ENCODE results near the gene WIPF2.
"Not testable (repeated sequence)": the region's sequence is repeated elsewhere in the genome, so short reads cannot be mapped to it uniquely, and the experiment has no call there.

The WIPF2 gene

GRCh38 chr17:40206193-40206592, 12.9 kb upstream of the WIPF2 start:
- H3K36me3 ChIP-seq (ENCODE audit: control insufficient read depth in 2 of 2, insufficient read depth in 1 of 2, low read length in 2 of 2); H3K27ac ChIP-seq (ENCODE audit: extremely low read depth, low read depth, low read length); H3K4me3 ChIP-seq (ENCODE audit: low read depth, low read length); H3K4me1 ChIP-seq (ENCODE audit: control insufficient read depth, insufficient read depth, low read length); H3K9me3 ChIP-seq (ENCODE audit: control insufficient read depth, insufficient read depth, low read depth, low read length); POLR2A ChIA-PET: not testable (repeated sequence)
- 0 out of 2 replicates have a peak, but pooled peaks have one; percentile 56 for TF ChIP-seq PRDM1 (tag by site-specific recombination; IDR thresholded peaks at IDR 0.05)
- CTCF ChIA-PET = interaction anchor here (1.1 kb wide), 1 partner anchor 15 kb away, joined by 5 read pairs; no protein-coding TSS in a partner anchor

GRCh38 chr17:40209404-40210093, 9.6 kb upstream of the WIPF2 start:
- Histone ChIP-seq H3K4me3 (ENCODE audit: low read depth, low read length) (no peak overlapping the region), H3K27ac (ENCODE audit: extremely low read depth, low read depth, low read length) (no peak overlapping the region), H3K9me3 (ENCODE audit: control insufficient read depth, insufficient read depth, low read depth, low read length) (no peaks in the 10 kb centered on the region), H3K4me1 (ENCODE audit: control insufficient read depth, insufficient read depth, low read length) (no peaks in the 10 kb centered on the region), H3K36me3 (ENCODE audit: control insufficient read depth in 2 of 2, insufficient read depth in 1 of 2, low read length in 2 of 2) (no peaks in the 10 kb centered on the region)
- ChIA-PET POLR2A (interaction anchor here (0.6 to 2.2 kb wide), 3 partner anchors 10 to 86 kb away, joined by 3 to 8 read pairs (median 6); partner anchors contain the start of genes CASC3 and WIPF2), CTCF (interaction anchor here (0.6 to 3.1 kb wide), 7 partner anchors 8 to 94 kb away, joined by 3 to 16 read pairs (median 4); partner anchors contain the start of gene WIPF2)
- TF ChIP-seq ZNF660 (tag by site-specific recombination; IDR thresholded peaks at IDR 0.05) = no peak
- TF ChIP-seq ZNF580 (tag by site-specific recombination; IDR thresholded peaks at IDR 0.05) = no peak
- no peak for TF ChIP-seq ZNF624 (tag by site-specific recombination; IDR thresholded peaks at IDR 0.05)
- TF ChIP-seq ZNF121 (tag by site-specific recombination; IDR thresholded peaks at IDR 0.05) = no peak
- no peak for TF ChIP-seq ZNF2 (tag by site-specific recombination; IDR thresholded peaks at IDR 0.05)
- TF ChIP-seq, protein P1, sequence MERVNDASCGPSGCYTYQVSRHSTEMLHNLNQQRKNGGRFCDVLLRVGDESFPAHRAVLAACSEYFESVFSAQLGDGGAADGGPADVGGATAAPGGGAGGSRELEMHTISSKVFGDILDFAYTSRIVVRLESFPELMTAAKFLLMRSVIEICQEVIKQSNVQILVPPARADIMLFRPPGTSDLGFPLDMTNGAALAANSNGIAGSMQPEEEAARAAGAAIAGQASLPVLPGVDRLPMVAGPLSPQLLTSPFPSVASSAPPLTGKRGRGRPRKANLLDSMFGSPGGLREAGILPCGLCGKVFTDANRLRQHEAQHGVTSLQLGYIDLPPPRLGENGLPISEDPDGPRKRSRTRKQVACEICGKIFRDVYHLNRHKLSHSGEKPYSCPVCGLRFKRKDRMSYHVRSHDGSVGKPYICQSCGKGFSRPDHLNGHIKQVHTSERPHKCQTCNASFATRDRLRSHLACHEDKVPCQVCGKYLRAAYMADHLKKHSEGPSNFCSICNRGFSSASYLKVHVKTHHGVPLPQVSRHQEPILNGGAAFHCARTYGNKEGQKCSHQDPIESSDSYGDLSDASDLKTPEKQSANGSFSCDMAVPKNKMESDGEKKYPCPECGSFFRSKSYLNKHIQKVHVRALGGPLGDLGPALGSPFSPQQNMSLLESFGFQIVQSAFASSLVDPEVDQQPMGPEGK (tag by site-specific recombination; IDR thresholded peaks at IDR 0.05) = no peak
- TF ChIP-seq ZNF184 (tag by site-specific recombination; IDR thresholded peaks at IDR 0.05) = no peak
- no peak for TF ChIP-seq ZNF626 (tag by site-specific recombination; IDR thresholded peaks at IDR 0.05)
- TF ChIP-seq ZNF266 (tag by site-specific recombination; IDR thresholded peaks at IDR 0.05; ENCODE audit: low read depth) = no peak
- TF ChIP-seq ZNF354C (tag by site-specific recombination; IDR thresholded peaks at IDR 0.05; ENCODE audit: borderline replicate concordance, low read depth) = no peak
- no peak for TF ChIP-seq ZNF335 (tag by site-specific recombination; conservative IDR thresholded peaks at IDR 0.05)
- no peak for TF ChIP-seq ZNF302 (tag by site-specific recombination; IDR thresholded peaks at IDR 0.05; ENCODE audit: low read depth)
- TF ChIP-seq ZNF19 (tag by site-specific recombination; IDR thresholded peaks at IDR 0.05; ENCODE audit: low read depth) = no peak
- TF ChIP-seq TCF7L2 (IDR thresholded peaks at IDR 0.05; ENCODE audit: borderline replicate concordance, low read depth, low read length) = no peak
- no peak for TF ChIP-seq ZSCAN4 (tag by site-specific recombination; IDR thresholded peaks at IDR 0.05)

- H3K27ac ChIP-seq (ENCODE audit: extremely low read depth, low read depth, low read length); H3K9me3 ChIP-seq (ENCODE audit: control insufficient read depth, insufficient read depth, low read depth, low read length); H3K4me1 ChIP-seq (ENCODE audit: control insufficient read depth, insufficient read depth, low read length); H3K4me3 ChIP-seq (ENCODE audit: low read depth, low read length); H3K36me3 ChIP-seq (ENCODE audit: control insufficient read depth in 2 of 2, insufficient read depth in 1 of 2, low read length in 2 of 2): not testable (repeated sequence)
- ChIA-PET CTCF (interaction anchor here (2.4 kb wide), 1 partner anchor 12 kb away, joined by 12 read pairs; no protein-coding TSS in a partner anchor), POLR2A (interaction anchor here (0.6 to 0.7 kb wide), 2 partner anchors 72 to 201 kb away, joined by 5 read pairs; no protein-coding TSS in a partner anchor)
Observed at GRCh38 chr17:40213914-40214313, 5.2 kb upstream of the WIPF2 start.
